ENCODE results near the gene TNFSF8.

DNA sequence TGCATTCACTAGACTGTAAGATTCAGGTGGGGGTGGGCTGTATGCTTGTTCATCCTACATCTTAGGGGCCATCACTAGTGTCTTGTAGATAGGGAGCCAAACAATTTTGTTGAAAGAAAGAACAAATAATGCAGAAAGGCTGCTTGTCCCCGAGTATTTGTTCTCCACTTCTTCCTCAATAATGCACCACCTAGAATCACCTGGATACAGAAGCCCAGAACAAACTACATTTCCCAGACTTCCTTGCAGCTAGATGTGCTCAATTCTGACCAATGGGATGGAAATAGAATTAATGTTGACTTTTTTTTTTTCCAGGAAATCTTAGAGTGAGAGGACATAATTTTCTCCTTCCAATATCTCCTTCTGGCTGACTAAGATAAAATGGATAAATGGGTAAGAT, 38.9 kb upstream of the TNFSF8 start:
- TF ChIP-seq, protein P1, sequence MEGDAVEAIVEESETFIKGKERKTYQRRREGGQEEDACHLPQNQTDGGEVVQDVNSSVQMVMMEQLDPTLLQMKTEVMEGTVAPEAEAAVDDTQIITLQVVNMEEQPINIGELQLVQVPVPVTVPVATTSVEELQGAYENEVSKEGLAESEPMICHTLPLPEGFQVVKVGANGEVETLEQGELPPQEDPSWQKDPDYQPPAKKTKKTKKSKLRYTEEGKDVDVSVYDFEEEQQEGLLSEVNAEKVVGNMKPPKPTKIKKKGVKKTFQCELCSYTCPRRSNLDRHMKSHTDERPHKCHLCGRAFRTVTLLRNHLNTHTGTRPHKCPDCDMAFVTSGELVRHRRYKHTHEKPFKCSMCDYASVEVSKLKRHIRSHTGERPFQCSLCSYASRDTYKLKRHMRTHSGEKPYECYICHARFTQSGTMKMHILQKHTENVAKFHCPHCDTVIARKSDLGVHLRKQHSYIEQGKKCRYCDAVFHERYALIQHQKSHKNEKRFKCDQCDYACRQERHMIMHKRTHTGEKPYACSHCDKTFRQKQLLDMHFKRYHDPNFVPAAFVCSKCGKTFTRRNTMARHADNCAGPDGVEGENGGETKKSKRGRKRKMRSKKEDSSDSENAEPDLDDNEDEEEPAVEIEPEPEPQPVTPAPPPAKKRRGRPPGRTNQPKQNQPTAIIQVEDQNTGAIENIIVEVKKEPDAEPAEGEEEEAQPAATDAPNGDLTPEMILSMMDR (IDR thresholded peaks at IDR 0.05), result no peak
- TF ChIP-seq POLR2AphosphoS5 (IDR thresholded peaks at IDR 0.05; ENCODE audit: low read depth, low read length) (no peak), REST (IDR thresholded peaks at IDR 0.05; ENCODE audit: insufficient read depth in 1 of 2, low read depth in 2 of 2, low read length in 1 of 2) (no peak), TCF7L2 (IDR thresholded peaks at IDR 0.05; ENCODE audit: low read depth, low read length) (no peak)

Data from Panc1 (cell line).